GM12865 (cell line): ENCODE measurements around the gene CLNK.

Source experiments
- DNase-seq: peaks from one replicate; pipeline ENCODE4 v3.0.0; 2010; ENCODE audit warnings: low read depth
- H3K4me3 ChIP-seq: 2 replicates; pipeline ENCODE4 v1.5.1; 2011; ENCODE audit warnings: mild to moderate bottlenecking, low read depth, low read length, control low read depth
- CTCF ChIP-seq: IDR thresholded peaks from 2 replicates; pipeline ENCODE4 v1.5.1; 2011; ENCODE audit warnings: low read length, control low read depth, low read depth, inconsistent platforms; ENCODE audit not compliant: insufficient read depth; ENCODE audit errors: missing control alignments

The CLNK gene

DNA sequence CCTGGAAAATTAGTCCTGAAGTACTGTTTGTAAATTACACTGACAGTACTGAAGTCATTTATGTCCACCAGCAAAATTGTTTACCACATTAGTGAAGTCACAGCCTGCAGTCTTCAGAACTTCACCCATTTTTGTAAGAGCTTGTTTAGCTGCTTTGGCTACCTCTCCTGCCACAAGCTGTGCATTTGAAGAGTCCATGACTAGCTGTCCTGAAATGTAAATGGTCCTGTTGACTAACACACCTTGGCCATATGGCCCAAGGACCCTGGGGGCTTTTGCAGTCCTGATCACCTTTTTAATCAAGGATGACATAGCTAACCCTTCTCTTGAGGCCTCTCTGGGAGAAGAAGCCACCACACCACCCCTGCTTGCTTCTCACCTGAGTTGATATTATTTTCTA lies 205.9 kb downstream of the CLNK start:
- TF ChIP-seq CTCF, result no peak
- no peak overlapping the region for H3K4me3 ChIP-seq
- DNase-seq, result no peak

DNA sequence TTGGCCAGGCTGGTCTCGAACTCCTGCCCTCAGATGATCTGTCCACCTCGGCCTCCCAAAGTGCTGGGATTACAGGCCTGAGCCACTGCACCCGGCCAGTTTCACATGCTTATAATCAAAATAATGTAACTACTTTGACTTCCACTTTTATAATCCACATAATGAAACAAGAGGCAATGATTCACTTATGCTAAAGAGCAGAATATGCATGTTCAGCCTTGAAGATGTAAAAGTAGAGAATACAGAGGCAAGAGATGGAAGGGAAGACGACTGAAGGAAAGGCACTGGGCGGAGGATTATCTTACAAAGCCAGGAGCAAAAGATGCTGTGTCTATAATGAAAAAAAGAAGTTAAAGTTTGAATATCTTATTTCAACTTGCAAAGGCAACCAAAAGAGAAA lies 214.1 kb downstream of the CLNK start:
- H3K4me3 ChIP-seq, result no peak overlapping the region
- no peak for TF ChIP-seq CTCF
- no peak for DNase-seq

GRCh38 chr4:10466161-10466560 lies 218.4 kb downstream of the CLNK start:
- no peak overlapping the region for H3K4me3 ChIP-seq
- no peak for TF ChIP-seq CTCF
- DNase-seq, result no peak

- DNase-seq, result no peak
- H3K4me3 ChIP-seq, result no peak overlapping the region
- TF ChIP-seq CTCF, result no peak
Observed at GRCh38 chr4:10462876-10463275, 221.7 kb downstream of the CLNK start.

- no peak for TF ChIP-seq CTCF
- DNase-seq, result no peak
- H3K4me3 ChIP-seq, result no peak overlapping the region
Observed at GRCh38 chr4:10461850-10462400, 222.6 kb downstream of the CLNK start.

GRCh38 chr4:10461091-10461849 lies 223.3 kb downstream of the CLNK start:
- no peak overlapping the region for H3K4me3 ChIP-seq
- peak; percentile 84 for DNase-seq
- peak; percentile 95 for TF ChIP-seq CTCF
